GM18511 (cell line): ENCODE measurements around the gene AGAP4.
"Not testable (repeated sequence)": the region's sequence is repeated elsewhere in the genome, so short reads cannot be mapped to it uniquely, and the experiment has no call there.

Experiments
- ATAC-seq: cut with Tn5 transposase; IDR thresholded peaks from one replicate; pipeline ENCODE4 v1.9.1; 2021; ENCODE audit warnings: mild to moderate bottlenecking, moderate library complexity; ENCODE audit not compliant: unreplicated experiment

Gene AGAP4

DNA sequence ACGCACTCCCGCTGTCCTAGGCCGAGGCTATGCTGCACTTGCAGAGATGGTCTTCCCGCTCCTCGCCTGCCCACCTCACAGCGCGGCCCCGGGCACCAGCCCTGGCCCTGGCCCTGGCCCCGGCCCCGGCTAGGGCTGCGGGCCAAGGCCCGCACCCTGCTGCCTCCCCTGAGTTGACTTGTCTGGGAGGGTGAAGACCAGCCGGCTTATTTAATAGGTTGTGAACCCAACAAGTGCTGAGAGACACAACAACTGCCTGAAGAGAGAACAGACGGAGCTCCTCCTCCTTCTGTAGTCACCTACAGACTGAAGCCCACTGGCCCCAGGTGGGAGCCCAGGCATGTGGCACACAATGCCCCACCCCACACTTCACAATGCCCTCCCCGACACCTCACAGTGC, at the start of gene AGAP4:
TSS of gene AGAP4 (minus strand) at position 101 of the 400 bp plus-strand sequence. CDS start 153 bp downstream, outside the sequence.
- not testable (repeated sequence) for ATAC-seq

DNA sequence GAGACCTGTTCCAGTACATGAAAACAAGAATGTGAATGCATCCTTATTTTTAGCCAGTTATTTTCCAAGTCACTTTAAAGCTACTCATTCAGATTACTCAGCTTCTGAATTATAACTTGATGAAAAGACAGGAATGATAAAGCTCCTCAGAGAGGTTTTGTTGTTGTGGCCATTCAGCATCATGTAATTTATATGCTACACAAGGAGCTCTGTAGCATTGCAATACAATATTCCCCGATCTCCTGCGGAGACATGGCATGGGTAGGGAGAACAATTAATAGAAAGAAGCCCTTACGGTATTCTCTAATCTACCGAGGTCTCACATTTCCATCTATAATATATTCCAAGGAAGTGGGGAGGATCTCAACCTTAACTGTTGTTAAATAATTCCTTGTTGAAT, 43.4 kb upstream of the AGAP4 start:
- not testable (repeated sequence) for ATAC-seq

DNA sequence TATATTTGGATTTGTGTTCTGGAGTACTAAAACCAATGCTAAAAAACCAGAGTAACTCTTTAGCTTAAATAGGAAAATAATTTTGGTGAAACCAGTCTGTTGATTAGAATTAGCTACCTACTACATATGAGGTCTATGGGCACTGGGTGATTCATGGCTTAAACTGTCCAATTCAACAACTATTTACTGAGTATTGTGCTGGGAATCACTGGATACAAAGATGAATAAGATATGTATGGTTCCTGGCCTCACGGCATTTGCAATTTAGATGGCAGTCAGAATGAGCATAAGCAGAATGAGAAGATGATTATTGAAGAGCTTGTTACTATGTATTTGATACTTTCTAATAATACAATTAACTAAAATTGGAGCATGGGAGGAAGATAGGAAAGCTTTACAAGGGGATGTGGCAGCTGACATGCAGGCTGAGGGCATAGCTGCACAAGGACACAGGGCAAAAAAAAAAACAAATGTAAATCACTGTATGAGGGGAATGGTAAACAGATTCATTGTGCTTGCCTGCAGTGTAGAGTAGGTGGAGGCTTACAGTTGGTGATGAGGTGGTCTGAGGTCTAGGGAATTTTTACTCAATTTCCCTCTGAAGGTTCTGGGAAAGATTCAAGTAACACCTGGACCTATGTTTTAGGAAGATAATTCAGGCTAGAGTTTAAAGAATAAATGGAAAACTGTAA, 42.4 kb upstream of the AGAP4 start:
- not testable (repeated sequence) for ATAC-seq

DNA sequence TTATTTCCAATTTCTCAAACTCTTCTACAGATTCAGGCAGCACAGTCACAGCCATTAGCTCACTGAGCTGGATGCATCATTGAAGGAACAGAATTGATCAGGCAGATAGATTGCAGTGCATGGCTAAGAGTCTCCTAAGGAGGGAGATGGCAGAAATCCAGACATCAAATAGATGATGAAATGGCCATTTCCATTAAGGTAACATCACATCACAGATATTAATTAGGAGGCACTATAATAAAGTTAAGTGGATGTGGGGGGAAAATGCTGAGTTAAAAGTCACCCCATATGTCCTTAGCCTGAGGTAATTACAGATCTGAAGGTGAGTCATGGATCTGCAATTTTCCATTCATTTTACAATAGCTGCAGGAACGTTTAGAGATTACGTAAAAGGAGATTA, 35.6 kb upstream of the AGAP4 start:
- ATAC-seq: not testable (repeated sequence)

- ATAC-seq: not testable (repeated sequence)
Observed at GRCh38 chr10:45865404-45865803, 18.1 kb upstream of the AGAP4 start.

GRCh38 chr10:45864264-45864663, 17.0 kb upstream of the AGAP4 start:
- not testable (repeated sequence) for ATAC-seq

- not testable (repeated sequence) for ATAC-seq
Observed at GRCh38 chr10:45863632-45864031, 16.3 kb upstream of the AGAP4 start.

- not testable (repeated sequence) for ATAC-seq
Observed at GRCh38 chr10:45857931-45858330, 10.6 kb upstream of the AGAP4 start.

DNA sequence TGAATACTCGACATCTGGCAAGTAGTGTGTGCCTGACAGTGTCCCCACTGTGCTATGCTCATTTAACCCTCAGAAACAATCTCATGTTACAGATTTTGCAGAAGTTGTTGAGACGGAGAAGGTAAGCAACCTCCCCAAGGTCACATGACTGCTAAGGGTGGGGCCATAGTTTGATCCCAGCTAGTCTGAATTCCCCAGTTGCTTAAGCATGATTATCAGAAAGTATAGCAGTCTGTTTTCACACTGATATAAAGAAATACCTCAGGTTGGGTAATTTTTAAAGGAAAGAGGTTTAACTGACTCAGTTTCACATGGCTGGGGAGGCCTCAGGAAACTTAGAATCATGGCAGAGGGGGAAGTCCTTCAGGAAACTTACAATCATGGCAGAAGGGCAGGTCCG, 1.2 kb upstream of the AGAP4 start:
- not testable (repeated sequence) for ATAC-seq

GRCh38 chr10:45822918-45823317, 24.4 kb downstream of the AGAP4 start:
- ATAC-seq: not testable (repeated sequence)

DNA sequence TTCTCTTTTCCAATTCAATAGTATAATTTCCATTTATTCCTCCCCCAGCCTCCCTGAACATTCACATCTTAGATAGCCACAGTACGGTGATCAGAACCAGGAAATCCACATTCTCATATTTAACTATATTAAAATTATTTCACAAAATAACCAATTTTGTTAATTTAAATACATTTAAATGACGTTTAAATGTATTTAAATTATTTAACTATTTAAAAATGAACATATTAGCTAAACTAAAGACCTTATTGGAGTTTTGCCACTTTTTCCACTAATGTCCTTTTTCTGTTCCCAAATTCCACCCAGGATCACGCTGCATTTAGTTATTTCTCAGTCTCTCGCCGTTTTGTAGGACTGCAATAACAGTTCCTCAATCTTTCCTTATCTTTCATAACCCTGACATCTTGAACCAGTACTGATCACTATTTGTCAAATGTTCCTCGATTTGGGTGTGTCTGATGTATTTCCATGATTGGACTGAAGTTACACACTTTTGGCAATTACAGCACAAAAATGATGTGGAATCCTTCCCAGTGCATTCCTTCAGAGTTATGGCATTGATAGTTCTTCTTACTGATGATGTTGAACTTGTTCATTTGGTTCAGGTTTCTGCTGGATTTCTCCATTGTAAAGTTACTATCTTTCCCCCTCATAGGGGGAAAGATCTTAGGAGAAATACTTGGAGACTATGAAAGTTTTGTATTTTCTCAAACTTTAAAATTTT, 27.0 kb downstream of the AGAP4 start:
- not testable (repeated sequence) for ATAC-seq

- ATAC-seq: no peak
Observed at GRCh38 chr10:45819552-45819951, 27.7 kb downstream of the AGAP4 start.

DNA sequence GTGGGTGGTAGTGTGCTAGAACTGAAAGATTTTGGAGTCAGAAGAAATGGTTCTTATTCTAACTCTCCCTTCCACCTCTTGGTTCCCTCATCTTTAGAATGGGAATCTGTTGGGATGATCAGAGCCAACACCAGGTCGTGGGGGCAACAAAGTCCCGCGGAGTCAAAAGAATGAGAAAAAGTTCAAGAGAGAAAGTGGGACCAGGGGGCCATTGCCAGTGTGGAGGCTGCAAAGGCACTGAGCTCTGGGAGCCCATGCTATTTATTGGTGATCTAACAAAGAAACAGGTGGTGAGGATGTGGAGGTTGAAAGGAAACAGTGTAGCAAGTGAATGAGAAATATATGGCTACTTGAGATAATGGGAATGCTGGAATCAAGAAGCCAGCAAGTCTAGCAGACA, 29.4 kb downstream of the AGAP4 start:
- ATAC-seq: no peak

DNA sequence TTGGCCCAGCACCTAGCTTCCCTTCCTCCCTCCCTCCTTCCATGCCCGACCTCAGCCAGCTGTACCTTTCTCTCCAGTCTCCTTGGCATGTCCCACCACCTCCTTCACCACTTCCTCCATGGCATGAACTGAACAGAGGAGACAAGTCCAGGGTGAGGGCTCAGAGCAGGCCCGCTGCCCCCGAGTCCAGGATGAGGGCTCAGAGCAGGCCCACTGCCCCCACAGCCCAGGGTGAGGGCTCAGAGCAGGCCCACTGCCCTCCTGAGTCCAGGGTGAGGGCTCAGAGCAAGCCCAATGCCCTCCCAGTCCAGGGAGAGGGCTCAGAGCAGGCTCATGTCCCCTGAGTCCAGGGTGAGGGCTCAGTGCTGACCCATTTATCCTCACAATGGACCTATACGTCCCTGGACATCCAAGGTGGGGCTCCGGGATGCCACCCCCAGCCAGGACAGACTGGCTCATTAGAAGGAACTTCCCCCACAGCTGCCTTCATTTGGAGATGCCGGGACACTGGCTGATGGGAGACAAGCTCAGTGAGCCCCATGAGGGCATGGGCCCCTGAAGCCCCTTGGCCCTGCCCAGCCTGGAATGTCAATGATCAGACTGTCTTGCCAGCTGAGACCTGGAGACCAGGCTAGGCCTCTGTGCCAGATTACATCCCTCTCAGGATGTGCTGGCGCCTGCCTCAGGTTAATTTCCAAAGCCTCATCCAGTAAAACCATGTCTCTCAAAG, 30.0 kb downstream of the AGAP4 start:
- ATAC-seq: no peak

DNA sequence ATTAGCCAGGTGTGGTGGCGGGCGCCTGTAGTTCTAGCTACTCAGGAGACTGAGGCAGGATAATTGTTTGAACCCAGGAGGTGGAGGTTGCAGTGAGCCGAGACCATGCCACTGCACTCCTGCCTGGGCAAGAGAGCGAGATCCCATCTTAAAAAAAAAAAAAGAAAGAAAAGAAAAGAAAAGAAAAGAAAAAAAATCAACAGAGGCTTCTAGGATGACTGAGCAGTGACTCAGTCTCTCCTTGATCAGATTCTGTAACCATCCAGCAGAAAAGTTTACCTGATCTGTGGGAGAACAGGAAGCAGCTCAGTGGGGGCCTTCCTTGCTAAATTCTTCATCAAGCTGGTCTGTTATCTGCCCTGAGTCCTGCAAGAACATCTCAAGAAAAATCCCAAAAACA, 33.2 kb downstream of the AGAP4 start:
- ATAC-seq: not testable (repeated sequence)

- ATAC-seq: not testable (repeated sequence)
Observed at GRCh38 chr10:45812959-45813358, 34.3 kb downstream of the AGAP4 start.

GRCh38 chr10:45811075-45811474, 36.2 kb downstream of the AGAP4 start:
- ATAC-seq: no peak

DNA sequence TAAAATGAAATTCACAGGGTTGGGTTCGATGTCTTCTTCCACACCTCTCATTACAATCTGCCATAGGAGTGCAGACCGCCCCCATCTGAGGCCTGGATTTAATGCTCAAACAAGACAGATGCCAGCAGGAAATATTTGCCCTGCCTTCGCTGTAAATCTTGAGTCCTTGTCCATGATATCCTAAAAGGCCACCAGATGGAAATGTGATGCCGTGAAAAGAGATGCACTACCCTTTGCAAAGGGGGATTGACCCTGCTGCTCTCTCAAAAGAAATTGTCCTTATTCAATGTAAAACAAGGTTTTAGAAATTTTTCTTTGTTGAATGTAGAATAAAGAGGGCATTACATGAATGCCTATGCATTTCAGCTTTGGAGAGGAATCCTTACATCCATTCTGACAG, 37.5 kb downstream of the AGAP4 start:
- no peak for ATAC-seq

- not testable (repeated sequence) for ATAC-seq
Observed at GRCh38 chr10:45804996-45805395, 42.3 kb downstream of the AGAP4 start.

DNA sequence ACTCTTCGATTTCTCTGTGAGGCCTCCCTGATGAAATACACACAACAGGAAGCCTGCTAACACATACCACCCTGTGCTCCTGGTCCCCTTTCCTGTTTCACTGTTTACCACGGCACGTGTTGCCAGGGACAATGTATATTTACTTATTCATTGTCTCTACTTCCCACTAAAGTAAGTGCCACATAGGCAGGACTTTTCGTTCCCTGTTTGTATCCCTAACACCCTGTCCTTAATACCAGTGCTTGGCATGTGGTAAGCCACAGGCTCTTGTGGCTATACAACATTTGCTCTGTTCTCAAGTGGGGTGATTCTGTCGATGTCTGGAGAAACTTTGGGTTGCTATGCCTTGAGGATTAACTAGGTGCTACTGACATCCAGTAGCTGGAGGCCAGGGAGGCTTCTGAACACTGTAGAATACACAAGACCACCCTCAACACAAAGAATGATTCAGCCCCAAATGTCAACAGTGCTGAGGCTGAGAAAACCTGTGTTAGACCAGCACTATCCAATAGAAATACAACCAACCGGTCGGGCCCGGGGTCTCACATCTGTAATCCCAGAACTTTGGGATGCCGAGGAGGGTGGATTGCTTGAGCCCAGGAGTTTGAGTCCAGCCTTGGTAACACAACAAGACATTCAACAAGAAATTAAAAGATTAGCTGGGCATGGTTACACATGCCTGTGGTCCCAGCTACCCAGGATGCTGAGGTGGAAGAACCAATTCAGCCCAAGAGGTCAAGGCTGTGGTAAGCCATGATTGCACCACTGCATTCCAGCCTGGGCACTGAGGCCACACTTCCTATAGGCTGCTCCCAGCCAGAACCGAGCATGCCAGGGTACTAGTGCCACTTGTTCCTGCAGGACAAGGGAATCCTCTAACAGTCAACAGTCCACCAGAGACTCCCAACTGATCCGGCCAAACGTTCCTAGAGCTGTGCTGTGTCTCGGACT, 44.0 kb downstream of the AGAP4 start:
- not testable (repeated sequence) for ATAC-seq
